ENCODE results near the gene GIMAP1. TPM values are rescaled to one million over a fixed set of nuclear protein-coding genes. Genes with fewer than 3 reads are reported as not detected.
A peak's percentile ranks its signal among the peaks of the same experiment; 100 is the strongest.

The GIMAP1 gene
- total RNA-seq, 1 experiment from 2014 or later: not detected

DNA sequence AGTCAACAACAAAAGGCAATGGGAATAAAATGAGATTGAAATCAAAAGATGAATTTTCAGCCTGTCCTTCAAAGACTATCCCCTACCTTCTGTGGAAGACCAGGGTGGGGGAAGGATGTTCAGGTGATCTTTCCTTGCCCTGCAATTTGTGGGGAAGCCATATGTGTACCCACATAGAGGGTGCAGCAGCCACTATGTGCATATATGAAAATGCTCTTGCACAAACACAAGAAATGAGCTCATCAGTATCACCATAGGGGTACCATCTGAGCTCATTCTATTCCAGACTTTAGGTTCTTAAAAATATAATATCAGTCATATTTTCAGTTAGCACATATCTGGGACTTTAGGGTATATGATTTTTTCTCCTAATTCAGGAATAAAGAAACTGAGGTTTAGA is 38.5 kb downstream of the GIMAP1 start:
- TF ChIP-seq, protein P1, sequence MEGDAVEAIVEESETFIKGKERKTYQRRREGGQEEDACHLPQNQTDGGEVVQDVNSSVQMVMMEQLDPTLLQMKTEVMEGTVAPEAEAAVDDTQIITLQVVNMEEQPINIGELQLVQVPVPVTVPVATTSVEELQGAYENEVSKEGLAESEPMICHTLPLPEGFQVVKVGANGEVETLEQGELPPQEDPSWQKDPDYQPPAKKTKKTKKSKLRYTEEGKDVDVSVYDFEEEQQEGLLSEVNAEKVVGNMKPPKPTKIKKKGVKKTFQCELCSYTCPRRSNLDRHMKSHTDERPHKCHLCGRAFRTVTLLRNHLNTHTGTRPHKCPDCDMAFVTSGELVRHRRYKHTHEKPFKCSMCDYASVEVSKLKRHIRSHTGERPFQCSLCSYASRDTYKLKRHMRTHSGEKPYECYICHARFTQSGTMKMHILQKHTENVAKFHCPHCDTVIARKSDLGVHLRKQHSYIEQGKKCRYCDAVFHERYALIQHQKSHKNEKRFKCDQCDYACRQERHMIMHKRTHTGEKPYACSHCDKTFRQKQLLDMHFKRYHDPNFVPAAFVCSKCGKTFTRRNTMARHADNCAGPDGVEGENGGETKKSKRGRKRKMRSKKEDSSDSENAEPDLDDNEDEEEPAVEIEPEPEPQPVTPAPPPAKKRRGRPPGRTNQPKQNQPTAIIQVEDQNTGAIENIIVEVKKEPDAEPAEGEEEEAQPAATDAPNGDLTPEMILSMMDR (IDR thresholded peaks at IDR 0.05; ENCODE audit: unreplicated experiment): no peak
- intact Hi-C loops (cut with micrococcal nuclease): loop anchor here (10.0 kb wide), 1 partner anchor 470 kb away; no protein-coding TSS in a partner anchor
- CTCF ChIA-PET: interaction anchor here (0.5 to 2.9 kb wide), 7 partner anchors 10 to 437 kb away, joined by 3 to 32 read pairs (median 3); no protein-coding TSS in a partner anchor
- H3K9me3 Mint-ChIP-seq (ENCODE audit: unreplicated experiment): no peaks in the 10 kb centered on the region
- no peaks in the 10 kb centered on the region for H3K36me3 Mint-ChIP-seq (ENCODE audit: insufficient read depth, unreplicated experiment)
- H3K4me1 Mint-ChIP-seq (ENCODE audit: insufficient read depth, unreplicated experiment): no peaks in the 10 kb centered on the region
- POLR2A ChIA-PET: interaction anchor here (0.7 kb wide), 1 partner anchor 885 kb away, joined by 3 read pairs; no protein-coding TSS in a partner anchor
- no TSS peak for BruUV-seq (replicated peaks)
- DNase-seq (ENCODE audit: unreplicated experiment): no peak
- no peaks in the 10 kb centered on the region for H3K27me3 Mint-ChIP-seq (ENCODE audit: insufficient read depth, unreplicated experiment)
- H3K4me3 Mint-ChIP-seq (ENCODE audit: unreplicated experiment): no peak overlapping the region
- H3K27ac Mint-ChIP-seq (ENCODE audit: low read depth, unreplicated experiment): no peak overlapping the region

DNA sequence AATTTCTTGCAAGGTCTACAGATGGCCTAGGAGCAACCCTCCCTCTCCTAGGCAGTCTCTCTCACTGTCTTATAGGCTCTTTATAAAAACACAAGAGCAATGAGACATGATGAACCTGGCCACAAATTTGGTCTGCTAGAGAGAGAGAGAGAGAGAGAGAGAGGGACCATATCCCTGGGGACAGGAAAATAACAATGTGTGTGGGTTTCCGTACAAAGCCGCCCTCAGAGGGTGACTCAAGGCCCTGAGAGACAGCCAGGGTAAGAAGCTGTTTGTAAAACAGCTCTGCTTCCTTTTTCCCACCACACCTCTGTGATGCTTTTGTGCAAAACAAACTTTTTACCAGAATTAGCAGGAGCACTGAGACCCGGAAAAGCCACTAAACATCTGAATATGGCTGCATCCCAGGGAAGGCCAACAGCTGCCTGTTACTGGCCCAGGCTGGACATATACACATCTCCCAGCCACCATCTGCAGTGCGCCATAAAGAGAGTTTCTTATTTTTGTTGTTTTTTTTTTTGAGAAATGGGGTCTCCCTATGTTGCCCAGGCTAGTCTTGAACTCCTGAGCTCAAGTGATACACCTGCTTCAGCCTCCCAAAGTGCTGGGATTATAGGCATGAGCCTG is 39.2 kb downstream of the GIMAP1 start:
- DNase-seq (ENCODE audit: unreplicated experiment): no peak
- TF ChIP-seq, protein P1 (IDR thresholded peaks at IDR 0.05; ENCODE audit: unreplicated experiment): no peak
- Mint-ChIP-seq H3K27ac (ENCODE audit: low read depth, unreplicated experiment) (no peak overlapping the region), H3K4me1 (ENCODE audit: insufficient read depth, unreplicated experiment) (no peaks in the 10 kb centered on the region), H3K27me3 (ENCODE audit: insufficient read depth, unreplicated experiment) (no peaks in the 10 kb centered on the region), H3K36me3 (ENCODE audit: insufficient read depth, unreplicated experiment) (no peaks in the 10 kb centered on the region), H3K4me3 (ENCODE audit: unreplicated experiment) (no peak overlapping the region), H3K9me3 (ENCODE audit: unreplicated experiment) (no peaks in the 10 kb centered on the region)
- intact Hi-C loops (cut with micrococcal nuclease): loop anchor here (10.0 kb wide), 1 partner anchor 471 kb away; no protein-coding TSS in a partner anchor
- ChIA-PET POLR2A (interaction anchor here (0.6 to 0.7 kb wide), 2 partner anchors 51 to 886 kb away, joined by 3 to 5 read pairs; no protein-coding TSS in a partner anchor), CTCF (interaction anchor here (0.5 to 2.9 kb wide), 10 partner anchors 10 to 438 kb away, joined by 3 to 32 read pairs (median 3); no protein-coding TSS in a partner anchor)
- BruUV-seq (replicated peaks): no TSS peak

DNA sequence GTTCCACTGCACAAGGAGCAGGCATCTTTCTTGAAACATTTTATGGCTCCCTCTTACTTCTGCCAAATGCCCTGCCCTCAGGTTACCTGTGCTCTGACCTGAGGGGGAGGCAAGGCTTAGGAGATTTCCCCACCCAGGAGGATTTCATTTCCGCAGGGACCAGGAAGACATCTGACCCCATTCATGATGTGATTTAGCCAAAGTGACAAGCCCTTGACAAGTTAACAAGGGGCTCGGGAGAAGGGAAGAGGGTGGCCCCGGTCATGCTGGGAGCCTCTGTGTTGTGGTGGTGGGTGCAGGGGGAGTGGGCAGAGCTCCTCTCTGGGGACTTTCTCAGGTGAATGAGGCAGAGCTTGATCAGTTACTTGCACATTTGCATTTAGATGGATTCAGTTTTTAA is 39.8 kb downstream of the GIMAP1 start:
- no peaks in the 10 kb centered on the region for H3K27me3 Mint-ChIP-seq (ENCODE audit: insufficient read depth, unreplicated experiment)
- H3K9me3 Mint-ChIP-seq (ENCODE audit: unreplicated experiment): no peaks in the 10 kb centered on the region
- no peak overlapping the region for H3K27ac Mint-ChIP-seq (ENCODE audit: low read depth, unreplicated experiment)
- intact Hi-C loops (cut with micrococcal nuclease): loop anchor here (10.0 kb wide), 1 partner anchor 471 kb away; no protein-coding TSS in a partner anchor
- no peak for DNase-seq (ENCODE audit: unreplicated experiment)
- H3K4me3 Mint-ChIP-seq (ENCODE audit: unreplicated experiment): no peak overlapping the region
- H3K36me3 Mint-ChIP-seq (ENCODE audit: insufficient read depth, unreplicated experiment): no peaks in the 10 kb centered on the region
- no peaks in the 10 kb centered on the region for H3K4me1 Mint-ChIP-seq (ENCODE audit: insufficient read depth, unreplicated experiment)
- BruUV-seq (replicated peaks): no TSS peak
- CTCF ChIA-PET: interaction anchor here (0.8 to 2.9 kb wide), 6 partner anchors 11 to 401 kb away, joined by 3 to 32 read pairs (median 4); no protein-coding TSS in a partner anchor
- TF ChIP-seq, protein P1 (IDR thresholded peaks at IDR 0.05; ENCODE audit: unreplicated experiment): no peak
- POLR2A ChIA-PET: interaction anchor here (0.6 kb wide), 1 partner anchor 51 kb away, joined by 5 read pairs; no protein-coding TSS in a partner anchor

DNA sequence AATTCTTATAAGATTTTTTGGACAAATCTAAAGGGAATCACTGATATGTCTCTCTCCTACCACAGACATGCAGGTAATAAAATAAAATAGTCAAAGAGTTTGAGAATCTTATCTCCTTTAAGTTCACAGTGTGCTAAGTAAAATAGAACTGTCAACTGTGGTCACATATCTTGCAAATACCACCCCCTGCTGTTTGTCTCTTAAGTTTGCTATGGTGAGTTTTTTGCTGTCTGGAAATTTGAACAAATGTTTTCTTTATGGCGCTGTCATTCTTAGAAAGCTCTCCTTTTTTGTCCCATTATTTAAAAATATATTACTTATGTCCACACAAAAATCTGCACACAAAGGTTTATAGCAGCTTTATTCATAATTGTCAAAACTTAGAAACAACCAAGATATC is 40.4 kb downstream of the GIMAP1 start:
- POLR2A ChIA-PET: interaction anchor here (0.7 kb wide), 1 partner anchor 140 kb away, joined by 3 read pairs; no protein-coding TSS in a partner anchor
- Mint-ChIP-seq H3K9me3 (ENCODE audit: unreplicated experiment) (no peaks in the 10 kb centered on the region), H3K4me1 (ENCODE audit: insufficient read depth, unreplicated experiment) (no peaks in the 10 kb centered on the region), H3K4me3 (ENCODE audit: unreplicated experiment) (no peak overlapping the region), H3K27me3 (ENCODE audit: insufficient read depth, unreplicated experiment) (no peaks in the 10 kb centered on the region), H3K27ac (ENCODE audit: low read depth, unreplicated experiment) (no peak overlapping the region), H3K36me3 (ENCODE audit: insufficient read depth, unreplicated experiment) (no peaks in the 10 kb centered on the region)
- no TSS peak for BruUV-seq (replicated peaks)
- CTCF ChIA-PET: interaction anchor here (0.6 to 2.9 kb wide), 4 partner anchors 292 to 400 kb away, joined by 3 to 32 read pairs (median 3); no protein-coding TSS in a partner anchor
- intact Hi-C loops (cut with micrococcal nuclease): loop anchor here (1.0 to 10.0 kb wide), 2 partner anchors 309 to 472 kb away; no protein-coding TSS in a partner anchor
- peak; percentile 46 for DNase-seq (ENCODE audit: unreplicated experiment)
- TF ChIP-seq, protein P1 (IDR thresholded peaks at IDR 0.05; ENCODE audit: unreplicated experiment): peak; percentile 35

Measured in MCF 10A (cell line).